Activated CD4-positive, alpha-beta memory T cell treated with anti-CD3 and anti-CD28 coated beads, Interleukin-2, amount 10 ng/mL, durations not matched to agents 7 days and 5 days (primary cell): ENCODE results near the gene XYLT2. TPM values are rescaled to one million over a fixed set of nuclear protein-coding genes. Genes with fewer than 3 reads are reported as not detected.
"Not testable (repeated sequence)": the region's sequence is repeated elsewhere in the genome, so short reads cannot be mapped to it uniquely, and the experiment has no call there.

Source experiments
- CTCF ChIA-PET: fragments of 350-600 bp; sonication (Branson Sonifier 250); formaldehyde crosslinking; loops from one replicate; lab custom pipeline; 2021; ENCODE audit warnings: antibody characterized with exemption, inconsistent platforms; lab: Charles Lee
- POLR2A ChIA-PET: fragments of 350-600 bp; sonication (Branson Sonifier 250); formaldehyde crosslinking; loops from one replicate; lab custom pipeline; 2021; ENCODE audit warnings: antibody characterized with exemption; lab: Charles Lee
- DNase-seq: peaks from one replicate; pipeline ENCODE4 v3.0.0-alpha.2; 2020
- H3K27ac Mint-ChIP-seq: one replicate; pipeline ENCODE4 v1.8.0; 2021; ENCODE audit warnings: mild to moderate bottlenecking, mixed read lengths
- H3K27me3 Mint-ChIP-seq: one replicate; pipeline ENCODE4 v1.8.0; 2021; ENCODE audit warnings: mixed read lengths
- H3K36me3 Mint-ChIP-seq: one replicate; pipeline ENCODE4 v1.8.0; 2021; ENCODE audit warnings: low read depth, mixed read lengths
- H3K4me1 Mint-ChIP-seq: one replicate; pipeline ENCODE4 v1.8.0; 2021; ENCODE audit warnings: mixed read lengths
- H3K4me3 Mint-ChIP-seq: one replicate; pipeline ENCODE4 v1.8.0; 2021; ENCODE audit warnings: mild to moderate bottlenecking, mixed read lengths
- H3K9me3 Mint-ChIP-seq: one replicate; pipeline ENCODE4 v1.8.0; 2021; ENCODE audit warnings: mixed read lengths
- total RNA-seq, 2 experiments: library from RNA; stranded (reverse); gene quantifications; one replicate each; pipeline ENCODE4 v1.2.3, GENCODE V29; 2021

XYLT2 gene
- total RNA-seq, 2 experiments from 2014 or later: 26.7 to 29.7 TPM

- H3K27ac Mint-ChIP-seq: no peak overlapping the region
- no peaks in the 10 kb centered on the region for H3K9me3 Mint-ChIP-seq
- H3K4me3 Mint-ChIP-seq: no peak overlapping the region
- ChIA-PET CTCF (interaction anchor here (0.5 to 1.7 kb wide), 2 partner anchors 8 to 1417 kb away, joined by 3 to 13 read pairs; partner anchors contain the start of gene LRRC59), POLR2A (interaction anchor here (1.2 to 1.7 kb wide), 3 partner anchors 8 to 10 kb away, joined by 4 to 7 read pairs (median 5); no protein-coding TSS in a partner anchor)
- no peak for DNase-seq
- peaks cover 88% of the 10 kb centered on the region for H3K36me3 Mint-ChIP-seq
- peaks cover 9% of the 10 kb centered on the region for H3K4me1 Mint-ChIP-seq
- no peaks in the 10 kb centered on the region for H3K27me3 Mint-ChIP-seq
Observed at GRCh38 chr17:50389534-50389933, 43.6 kb downstream of the XYLT2 start.

GRCh38 chr17:50392621-50393020 lies 46.7 kb downstream of the XYLT2 start:
- Mint-ChIP-seq H3K27me3 (no peaks in the 10 kb centered on the region), H3K36me3 (peaks cover 72% of the 10 kb centered on the region), H3K9me3 (no peaks in the 10 kb centered on the region), H3K4me3 (no peak overlapping the region), H3K4me1 (peaks cover 28% of the 10 kb centered on the region), H3K27ac (no peak overlapping the region)
- ChIA-PET POLR2A (interaction anchor here (0.7 to 2.7 kb wide), 4 partner anchors 11 to 33 kb away, joined by 3 to 21 read pairs (median 3); partner anchors contain the start of genes EME1 and MRPL27), CTCF (interaction anchor here (2.9 kb wide), 1 partner anchor 30 kb away, joined by 9 read pairs; no protein-coding TSS in a partner anchor)
- no peak for DNase-seq

- Mint-ChIP-seq H3K4me1 (peaks cover 30% of the 10 kb centered on the region), H3K9me3 (no peaks in the 10 kb centered on the region), H3K4me3 (no peak overlapping the region), H3K27me3 (no peaks in the 10 kb centered on the region), H3K36me3 (peaks cover 61% of the 10 kb centered on the region), H3K27ac (no peak overlapping the region)
- POLR2A ChIA-PET: interaction anchor here (1.0 to 6.4 kb wide), 4 partner anchors 13 to 31 kb away, joined by 3 to 142 read pairs (median 29); partner anchors contain the start of genes EME1 and MRPL27
- CTCF ChIA-PET: interaction anchor here (1.5 to 2.9 kb wide), 2 partner anchors 27 to 32 kb away, joined by 3 to 9 read pairs; no protein-coding TSS in a partner anchor
- DNase-seq: no peak
Observed at GRCh38 chr17:50393700-50394099, 47.8 kb downstream of the XYLT2 start.

DNA sequence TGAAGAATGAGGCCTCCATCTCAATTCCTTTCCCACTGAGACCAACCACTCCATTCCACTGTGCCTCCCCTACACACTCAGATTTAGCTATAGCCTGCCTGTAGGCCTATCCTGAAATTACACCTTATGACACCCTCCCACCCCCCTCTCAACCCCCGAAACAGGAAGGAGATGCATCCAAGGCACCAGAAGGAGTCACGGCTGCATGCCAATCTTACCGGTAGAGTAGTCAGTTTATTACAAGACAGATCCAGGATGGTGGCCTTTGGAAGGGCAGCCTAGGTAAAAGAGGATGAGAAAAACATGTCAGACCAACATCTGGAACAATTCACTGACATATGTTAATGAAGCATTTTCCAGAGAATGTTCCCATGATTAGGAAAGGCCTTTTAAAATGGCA lies 48.8 kb downstream of the XYLT2 start:
- POLR2A ChIA-PET: interaction anchor here (6.2 to 6.4 kb wide), 2 partner anchors 24 to 31 kb away, joined by 55 to 142 read pairs; partner anchors contain the start of genes EME1 and MRPL27

DNA sequence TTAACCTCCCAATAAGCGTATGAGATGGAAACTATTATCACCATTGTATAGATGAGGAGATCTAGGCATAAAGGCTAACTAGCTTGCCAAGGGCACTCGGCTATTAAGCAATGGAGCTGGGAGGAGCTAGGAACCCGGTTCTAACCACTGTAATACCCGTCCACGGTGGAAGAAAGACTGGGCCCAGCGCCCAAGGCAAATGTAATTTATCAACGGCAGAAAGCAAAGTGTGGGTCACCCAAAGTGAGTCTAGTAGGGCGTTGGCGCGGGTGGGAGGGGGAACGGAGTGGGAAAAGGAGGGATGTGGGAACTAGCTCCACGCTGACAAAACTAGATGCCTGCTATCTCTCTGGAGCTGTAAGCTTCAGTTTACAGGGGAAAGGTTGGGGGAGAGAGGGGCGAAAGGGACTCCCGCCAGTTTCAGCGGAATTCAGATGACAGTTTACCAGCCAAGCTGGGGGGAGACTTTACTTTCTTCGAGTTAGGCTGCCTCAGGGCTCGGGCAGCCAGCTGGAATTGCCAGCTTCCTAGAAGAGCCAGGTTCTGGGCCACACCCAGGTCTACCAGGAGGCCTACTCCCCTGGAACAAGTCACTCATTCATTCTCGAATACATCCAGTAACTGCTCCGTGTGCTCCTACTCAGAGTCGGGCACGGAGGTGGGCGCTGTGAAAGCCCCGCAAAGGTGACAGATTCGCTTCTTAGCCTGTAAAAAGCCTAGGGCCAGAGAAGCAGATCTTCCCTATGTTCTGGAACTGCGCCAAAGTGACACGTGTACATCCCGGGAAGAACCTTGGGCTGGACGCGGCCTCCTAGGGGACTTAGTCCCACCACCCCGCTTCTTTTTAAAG lies 50.6 kb downstream of the XYLT2 start:
- H3K27me3 Mint-ChIP-seq: no peaks in the 10 kb centered on the region
- ChIA-PET CTCF (interaction anchor here (0.6 to 3.8 kb wide), 45 partner anchors 8 to 598 kb away, joined by 3 to 75 read pairs (median 7); partner anchors contain the start of genes ACSF2, CHAD, COL1A1 and EME1), POLR2A (interaction anchor here (0.6 to 6.4 kb wide), 20 partner anchors 8 to 725 kb away, joined by 3 to 142 read pairs (median 6); partner anchors contain the start of genes ACSF2, EME1, MRPL27 and XYLT2)
- H3K9me3 Mint-ChIP-seq: peaks cover 2% of the 10 kb centered on the region
- peak; percentile 26 for DNase-seq
- H3K27ac Mint-ChIP-seq: peak overlapping the region; percentile 88
- peaks cover 30% of the 10 kb centered on the region for H3K4me1 Mint-ChIP-seq
- peak overlapping the region; percentile 82 for H3K4me3 Mint-ChIP-seq
- peaks cover 40% of the 10 kb centered on the region for H3K36me3 Mint-ChIP-seq

More for the DNA sequence above, 48.8 kb downstream of the XYLT2 start:
- Mint-ChIP-seq H3K9me3 (peaks cover 2% of the 10 kb centered on the region), H3K4me1 (peaks cover 30% of the 10 kb centered on the region), H3K36me3 (peaks cover 52% of the 10 kb centered on the region), H3K27ac (peak overlapping the region; percentile 15), H3K4me3 (peak overlapping the region; percentile 82), H3K27me3 (no peaks in the 10 kb centered on the region)
- CTCF ChIA-PET: interaction anchor here (1.5 to 2.9 kb wide), 2 partner anchors 26 to 33 kb away, joined by 3 to 9 read pairs; no protein-coding TSS in a partner anchor
- DNase-seq: no peak

DNA sequence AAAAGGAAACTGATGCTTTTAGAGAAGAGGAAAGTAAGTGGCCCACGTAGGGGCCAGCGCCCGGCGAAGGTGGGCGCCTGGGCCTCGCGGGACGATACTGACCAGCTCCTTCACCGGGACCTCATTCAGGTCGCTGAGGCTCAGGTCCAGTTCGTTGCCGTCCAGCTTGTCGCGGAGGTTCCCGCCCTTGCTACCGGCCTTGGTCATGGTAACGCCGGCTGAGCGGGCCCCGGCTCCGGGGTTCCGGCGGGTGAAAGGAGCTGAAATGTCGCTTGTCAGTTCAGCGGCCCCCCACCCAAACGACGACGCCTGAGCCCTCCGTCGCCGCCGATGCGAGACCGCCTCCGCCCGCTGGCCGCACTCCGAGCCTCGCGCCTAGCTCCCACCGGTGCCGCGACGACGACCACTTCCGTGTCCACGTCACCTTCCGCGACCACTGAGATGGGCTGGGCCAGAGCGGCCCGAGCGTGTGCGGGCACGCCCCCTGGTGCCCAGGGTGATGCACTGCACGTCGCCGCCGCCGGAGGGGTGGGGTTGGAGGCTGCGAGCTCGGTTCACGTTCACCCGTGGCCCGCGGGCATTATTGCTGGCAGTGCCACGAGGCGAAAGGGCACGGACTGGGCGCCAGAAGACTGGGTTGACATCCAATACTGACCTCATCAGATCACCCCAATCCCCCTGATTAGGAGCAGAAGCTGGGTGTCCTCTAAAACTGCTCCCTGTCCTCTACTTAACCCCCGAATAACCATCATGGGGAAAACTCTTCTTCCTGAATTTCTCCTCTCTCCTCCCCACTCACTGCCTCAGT lies 51.4 kb downstream of the XYLT2 start, which contains the start of gene LRRC59:
TSS of gene LRRC59 (minus strand) at position 413 of the 808 bp plus-strand sequence. CDS start at position 207, 206 bp downstream.
- ChIA-PET CTCF (interaction anchor here (0.6 to 3.8 kb wide), 45 partner anchors 8 to 598 kb away, joined by 3 to 75 read pairs (median 7); partner anchors contain the start of genes ACSF2, CHAD, COL1A1 and EME1), POLR2A (interaction anchor here (0.7 to 6.4 kb wide), 23 partner anchors 8 to 324 kb away, joined by 3 to 142 read pairs (median 5); partner anchors contain the start of genes ACSF2, EME1, MRPL27 and XYLT2)
- Mint-ChIP-seq H3K36me3 (peaks cover 36% of the 10 kb centered on the region), H3K27ac (peak within 1 kb of the TSS; percentile 88), H3K4me3 (peak within 1 kb of the TSS; percentile 82), H3K4me1 (peaks cover 30% of the 10 kb centered on the region), H3K9me3 (peaks cover 2% of the 10 kb centered on the region), H3K27me3 (no peaks in the 10 kb centered on the region)
- DNase-seq: peak; percentile 93

DNA sequence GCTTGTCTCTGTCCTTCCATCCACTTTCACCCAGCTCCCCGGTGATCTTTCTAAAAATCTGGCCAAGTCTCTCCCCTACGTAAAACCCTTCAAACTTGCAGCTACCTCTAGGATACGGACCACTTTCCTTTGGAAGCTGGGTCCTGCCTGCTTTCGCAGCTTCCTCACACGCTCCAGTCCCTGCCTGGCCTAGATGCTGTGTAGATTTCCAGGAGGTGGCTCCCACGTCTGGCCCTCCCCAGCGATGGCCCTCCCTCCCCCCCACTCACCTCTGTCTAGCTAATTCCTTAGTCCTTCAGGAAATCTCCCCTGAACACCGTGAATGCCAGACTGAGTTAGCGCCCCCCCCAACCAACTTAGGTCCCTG lies 52.0 kb downstream of the XYLT2 start:
- Mint-ChIP-seq H3K4me3 (peak overlapping the region; percentile 82), H3K4me1 (peaks cover 30% of the 10 kb centered on the region), H3K27me3 (peaks cover 2% of the 10 kb centered on the region), H3K27ac (peak overlapping the region; percentile 67), H3K36me3 (peaks cover 30% of the 10 kb centered on the region), H3K9me3 (peaks cover 2% of the 10 kb centered on the region)
- POLR2A ChIA-PET: interaction anchor here (0.8 to 6.4 kb wide), 17 partner anchors 9 to 324 kb away, joined by 3 to 142 read pairs (median 10); partner anchors contain the start of genes ACSF2, EME1, MRPL27 and XYLT2
- no peak for DNase-seq
- CTCF ChIA-PET: interaction anchor here (0.8 to 3.8 kb wide), 35 partner anchors 9 to 197 kb away, joined by 3 to 75 read pairs (median 9); partner anchors contain the start of genes ACSF2, CHAD, COL1A1 and EME1

- ChIA-PET CTCF (interaction anchor here (1.0 to 3.8 kb wide), 9 partner anchors 13 to 193 kb away, joined by 3 to 75 read pairs (median 26); partner anchors contain the start of genes ACSF2, EME1, MRPL27 and RSAD1), POLR2A (interaction anchor here (3.0 to 6.4 kb wide), 5 partner anchors 8 to 52 kb away, joined by 22 to 142 read pairs (median 55); partner anchors contain the start of genes EME1, MRPL27 and XYLT2)
- H3K4me1 Mint-ChIP-seq: peaks cover 28% of the 10 kb centered on the region
- H3K36me3 Mint-ChIP-seq: peaks cover 22% of the 10 kb centered on the region
- H3K4me3 Mint-ChIP-seq, H3K9me3 Mint-ChIP-seq, H3K27me3 Mint-ChIP-seq, DNase-seq, H3K27ac Mint-ChIP-seq: not testable (repeated sequence)
Observed at GRCh38 chr17:50398672-50399071, 52.7 kb downstream of the XYLT2 start.

GRCh38 chr17:50399591-50399990 lies 53.7 kb downstream of the XYLT2 start:
- POLR2A ChIA-PET: interaction anchor here (6.2 to 6.4 kb wide), 2 partner anchors 28 to 36 kb away, joined by 55 to 142 read pairs; partner anchors contain the start of genes EME1 and MRPL27
- H3K9me3 Mint-ChIP-seq, H3K4me3 Mint-ChIP-seq, H3K27me3 Mint-ChIP-seq, DNase-seq, H3K27ac Mint-ChIP-seq: not testable (repeated sequence)
- CTCF ChIA-PET: interaction anchor here (0.8 to 3.8 kb wide), 3 partner anchors 12 to 38 kb away, joined by 3 to 26 read pairs (median 18); partner anchors contain the start of gene ACSF2
- H3K4me1 Mint-ChIP-seq: peaks cover 20% of the 10 kb centered on the region
- H3K36me3 Mint-ChIP-seq: peaks cover 13% of the 10 kb centered on the region

GRCh38 chr17:50405351-50405750 lies 59.4 kb downstream of the XYLT2 start:
- H3K9me3 Mint-ChIP-seq, H3K27ac Mint-ChIP-seq, DNase-seq, H3K36me3 Mint-ChIP-seq, H3K4me1 Mint-ChIP-seq, H3K4me3 Mint-ChIP-seq: not testable (repeated sequence)
- H3K27me3 Mint-ChIP-seq: peaks cover 20% of the 10 kb centered on the region
- POLR2A ChIA-PET: interaction anchor here (5.2 kb wide), 1 partner anchor 8 kb away, joined by 24 read pairs; the partner anchor contains the start of gene LRRC59
- CTCF ChIA-PET: interaction anchor here (0.9 kb wide), 1 partner anchor 43 kb away, joined by 4 read pairs; no protein-coding TSS in a partner anchor

DNA sequence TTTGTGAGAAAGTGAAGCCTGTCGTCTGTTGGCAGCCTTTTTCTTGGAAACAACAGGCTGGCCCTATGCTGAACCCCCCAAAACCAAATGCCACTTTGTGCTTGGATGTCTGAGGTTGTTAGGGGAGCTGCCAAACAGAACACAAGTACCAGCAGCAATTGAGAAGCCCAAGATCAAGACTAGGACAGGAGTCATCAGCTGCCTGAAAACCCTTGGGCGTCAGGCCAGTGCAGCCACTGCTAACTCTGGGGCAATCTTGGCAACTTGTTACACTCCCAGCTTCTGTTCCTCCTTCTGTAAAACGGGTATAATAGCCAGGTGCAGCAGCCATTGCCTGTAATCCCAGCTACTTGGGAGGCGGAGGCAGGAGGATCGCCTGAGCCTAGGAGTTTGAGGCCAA lies 60.7 kb downstream of the XYLT2 start:
- Mint-ChIP-seq H3K27ac (no peak overlapping the region), H3K9me3 (no peaks in the 10 kb centered on the region), H3K4me1 (no peaks in the 10 kb centered on the region), H3K36me3 (no peaks in the 10 kb centered on the region), H3K27me3 (peaks cover 21% of the 10 kb centered on the region), H3K4me3 (no peak overlapping the region)
- CTCF ChIA-PET: interaction anchor here (2.9 kb wide), 1 partner anchor 9 kb away, joined by 22 read pairs; the partner anchor contains the start of gene LRRC59
- POLR2A ChIA-PET: interaction anchor here (1.3 to 5.2 kb wide), 2 partner anchors 10 to 21 kb away, joined by 3 to 24 read pairs; partner anchors contain the start of gene LRRC59
- no peak for DNase-seq
